HepG2 (cell line): ENCODE measurements around the gene TBC1D16. TPM values are rescaled to one million over a fixed set of nuclear protein-coding genes. Genes with fewer than 3 reads are reported as not detected.

Source experiments
- AKNA ChIP-seq: sonication (generic); formaldehyde crosslinking; IDR thresholded peaks from 2 replicates; pipeline ENCODE4 v1.4.0; 2020; ENCODE audit warnings: missing genetic modification reagents, borderline replicate concordance
- ATF7-NPFF ChIP-seq: sonication (generic); formaldehyde crosslinking; IDR thresholded peaks from 2 replicates; pipeline ENCODE4 v1.8.1; 2023; ENCODE audit warnings: mild to moderate bottlenecking, low read depth, missing genetic modification reagents, moderate library complexity
- DR1 ChIP-seq: sonication (generic); formaldehyde crosslinking; IDR thresholded peaks from 2 replicates; pipeline ENCODE4 v1.8.0; 2021; ENCODE audit warnings: mild to moderate bottlenecking, missing genetic modification reagents, inconsistent platforms
- ELF1 ChIP-seq: sonication (generic); formaldehyde crosslinking; IDR thresholded peaks from 2 replicates; pipeline ENCODE4 v1.4.0; 2020; ENCODE audit warnings: missing genetic modification reagents
- FOXA3 ChIP-seq: IDR thresholded peaks from 2 replicates; pipeline ENCODE4 v1.6.1; 2016; ENCODE audit warnings: missing genetic modification reagents, missing compliant biosample characterization
- FOXP4 ChIP-seq: sonication (generic); formaldehyde crosslinking; IDR thresholded peaks from 2 replicates; pipeline ENCODE4 v1.4.0; 2020; ENCODE audit warnings: missing genetic modification reagents
- HNF4A ChIP-seq: sonication (generic); formaldehyde crosslinking; IDR thresholded peaks from 2 replicates; pipeline ENCODE4 v1.4.0; 2020; ENCODE audit warnings: missing genetic modification reagents
- KAT8 ChIP-seq: IDR thresholded peaks from 2 replicates; pipeline ENCODE4 v1.6.1; 2016; ENCODE audit warnings: missing genetic modification reagents, missing compliant biosample characterization
- NFRKB ChIP-seq: fragments of 450-650 bp; IDR thresholded peaks from 2 replicates; pipeline ENCODE4 v1.6.1; 2017
- PAF1 ChIP-seq: IDR thresholded peaks from 2 replicates; pipeline ENCODE4 v1.6.1; 2016; ENCODE audit warnings: missing genetic modification reagents, missing compliant biosample characterization
- RXRB ChIP-seq: IDR thresholded peaks from 2 replicates; pipeline ENCODE4 v1.6.1; 2016; ENCODE audit warnings: borderline replicate concordance, missing genetic modification reagents, missing compliant biosample characterization
- TFDP1 ChIP-seq: IDR thresholded peaks from 2 replicates; pipeline ENCODE4 v1.6.1; 2016; ENCODE audit warnings: missing compliant biosample characterization, missing genetic modification reagents, borderline replicate concordance
- TGIF2 ChIP-seq: IDR thresholded peaks from 2 replicates; pipeline ENCODE4 v1.6.1; 2016; ENCODE audit warnings: control low read depth, missing compliant biosample characterization
- ZNF503 ChIP-seq: sonication (generic); formaldehyde crosslinking; IDR thresholded peaks from 2 replicates; pipeline ENCODE4 v1.4.0; 2020; ENCODE audit warnings: missing genetic modification reagents
- ZNF607 ChIP-seq: sonication (generic); formaldehyde crosslinking; IDR thresholded peaks from 2 replicates; pipeline ENCODE4 v1.5.1; 2020; ENCODE audit warnings: missing genetic modification reagents, mild to moderate bottlenecking, borderline replicate concordance
- ZNF772 ChIP-seq: sonication (generic); formaldehyde crosslinking; IDR thresholded peaks from 2 replicates; pipeline ENCODE4 v1.5.0; 2020; ENCODE audit warnings: mild to moderate bottlenecking, missing genetic modification reagents
- ZNF839 ChIP-seq: sonication (generic); formaldehyde crosslinking; IDR thresholded peaks from 2 replicates; pipeline ENCODE4 v1.4.0; 2020; ENCODE audit warnings: missing genetic modification reagents, mild to moderate bottlenecking, borderline replicate concordance
- polyA plus RNA-seq, 8 experiments: library from polyadenylated mRNA; depleted of rRNA in 3 of 8; stranded (reverse) in 7 of 8; unstranded in 1 of 8; fragments of >200 nt; fragmentation: Illumina TruSeq in 4 of 8; extraction: Trizol in 4 of 8; gene quantifications; 2 replicates each; pipeline versions ENCODE4 v1.2.1 to v1.2.3, GENCODE V29; 2011 to 2016; ENCODE audit warnings: low read depth in 4 of 8, missing spikeins in 1 of 8, mixed read lengths in 1 of 8; ENCODE audit not compliant: insufficient read depth in 1 of 8
- total RNA-seq, 5 experiments: library from RNA; depleted of rRNA; stranded (reverse); fragments of >200 nt; fragmentation: Illumina TruSeq; extraction: Trizol; gene quantifications; 2 replicates each; pipeline ENCODE4 v1.2.3, GENCODE V29; 2016; ENCODE audit warnings: low read depth in 1 of 5

The TBC1D16 gene
- total and polyA plus RNA-seq, 2 of the 13 experiments (the other 11 are each of a cell fraction or from before 2014, with no cell fraction given), result 14.9 to 24.9 TPM

- TF ChIP-seq AKNA (CRISPR knock-in tag) (no peak), TFDP1 (peak; percentile 32; the same call in 1 of the 2 replicates), ZNF503 (CRISPR knock-in tag) (peak; percentile 61), ZNF772 (CRISPR knock-in tag) (peak; percentile 69), NFRKB (no peak), KAT8 (CRISPR knock-in tag) (0 out of 2 replicates have a peak, but pooled peaks have one; percentile 9), FOXP4 (CRISPR knock-in tag) (peak; percentile 82), ZNF839 (CRISPR knock-in tag) (no peak), PAF1 (CRISPR knock-in tag) (no peak; the same call in 1 of the 2 replicates), ZNF607 (no peak), ELF1 (CRISPR knock-in tag) (peak; percentile 44; the same call in 1 of the 2 replicates), RXRB (CRISPR knock-in tag) (peak; percentile 64; the same call in 1 of the 2 replicates), DR1 (CRISPR knock-in tag) (peak; percentile 66; the same call in 1 of the 2 replicates), TGIF2 (CRISPR knock-in tag) (peak; percentile 89; the same call in 1 of the 2 replicates), ATF7-NPFF (CRISPR knock-in tag) (no peak), FOXA3 (CRISPR knock-in tag) (peak; percentile 69; the same call in 1 of the 2 replicates), HNF4A (CRISPR knock-in tag) (peak; percentile 40; the same call in 1 of the 2 replicates)
Measured at GRCh38 chr17:79991924-79992648, 43.6 kb downstream of the TBC1D16 start (continued).
